Measurements from ENCODE around the gene POU5F2.

POU5F2 gene

GRCh38 chr5:93717162-93717561 is 24.2 kb downstream of the POU5F2 start:
- Histone ChIP-seq H3K4me3 (ENCODE audit: low read depth in 1 of 2, low read length in 1 of 2) (no peak overlapping the region), H3K4me1 (ENCODE audit: control insufficient read depth in 1 of 2, insufficient read depth in 1 of 2, low read depth in 1 of 2, low read length in 1 of 2) (no peaks in the 10 kb centered on the region), H3K27ac (no peak overlapping the region), H3K36me3 (no peaks in the 10 kb centered on the region), H3K27me3 (no peaks in the 10 kb centered on the region), H3K9me3 (no peaks in the 10 kb centered on the region)
- TF ChIP-seq CTCF (IDR thresholded peaks at IDR 0.05), result no peak

GRCh38 chr5:93716453-93716852 is 24.9 kb downstream of the POU5F2 start:
- Histone ChIP-seq H3K27ac (no peak overlapping the region), H3K9me3 (no peaks in the 10 kb centered on the region), H3K36me3 (no peaks in the 10 kb centered on the region), H3K4me3 (ENCODE audit: low read depth in 1 of 2, low read length in 1 of 2) (no peak overlapping the region), H3K27me3 (no peaks in the 10 kb centered on the region), H3K4me1 (ENCODE audit: control insufficient read depth in 1 of 2, insufficient read depth in 1 of 2, low read depth in 1 of 2, low read length in 1 of 2) (no peaks in the 10 kb centered on the region)
- no peak for TF ChIP-seq CTCF (IDR thresholded peaks at IDR 0.05)

GRCh38 chr5:93715761-93716160 is 25.6 kb downstream of the POU5F2 start:
- TF ChIP-seq CTCF (IDR thresholded peaks at IDR 0.05), result no peak
- H3K27ac ChIP-seq, result no peak overlapping the region
- H3K27me3 ChIP-seq, result no peaks in the 10 kb centered on the region
- no peaks in the 10 kb centered on the region for H3K9me3 ChIP-seq
- no peaks in the 10 kb centered on the region for H3K36me3 ChIP-seq
- no peaks in the 10 kb centered on the region for H3K4me1 ChIP-seq (ENCODE audit: control insufficient read depth in 1 of 2, insufficient read depth in 1 of 2, low read depth in 1 of 2, low read length in 1 of 2)
- H3K4me3 ChIP-seq (ENCODE audit: low read depth in 1 of 2, low read length in 1 of 2), result no peak overlapping the region

GRCh38 chr5:93715327-93715726 is 26.1 kb downstream of the POU5F2 start:
- no peak overlapping the region for H3K4me3 ChIP-seq (ENCODE audit: low read depth in 1 of 2, low read length in 1 of 2)
- no peak for TF ChIP-seq CTCF (IDR thresholded peaks at IDR 0.05)
- H3K9me3 ChIP-seq, result no peaks in the 10 kb centered on the region
- H3K27ac ChIP-seq, result no peak overlapping the region
- no peaks in the 10 kb centered on the region for H3K4me1 ChIP-seq (ENCODE audit: control insufficient read depth in 1 of 2, insufficient read depth in 1 of 2, low read depth in 1 of 2, low read length in 1 of 2)
- no peaks in the 10 kb centered on the region for H3K27me3 ChIP-seq
- H3K36me3 ChIP-seq, result no peaks in the 10 kb centered on the region

GRCh38 chr5:93708442-93708841 is 33.0 kb downstream of the POU5F2 start:
- Histone ChIP-seq H3K27me3 (no peaks in the 10 kb centered on the region), H3K9me3 (no peaks in the 10 kb centered on the region), H3K4me1 (ENCODE audit: control insufficient read depth in 1 of 2, insufficient read depth in 1 of 2, low read depth in 1 of 2, low read length in 1 of 2) (no peaks in the 10 kb centered on the region), H3K36me3 (no peaks in the 10 kb centered on the region), H3K4me3 (ENCODE audit: low read depth in 1 of 2, low read length in 1 of 2) (no peak overlapping the region), H3K27ac (no peak overlapping the region)
- no peak for TF ChIP-seq CTCF (IDR thresholded peaks at IDR 0.05)

GRCh38 chr5:93705896-93706295 is 35.5 kb downstream of the POU5F2 start:
- TF ChIP-seq CTCF (IDR thresholded peaks at IDR 0.05), result no peak
- no peak overlapping the region for H3K27ac ChIP-seq
- H3K36me3 ChIP-seq, result no peaks in the 10 kb centered on the region
- no peak overlapping the region for H3K4me3 ChIP-seq (ENCODE audit: low read depth in 1 of 2, low read length in 1 of 2)
- H3K4me1 ChIP-seq (ENCODE audit: control insufficient read depth in 1 of 2, insufficient read depth in 1 of 2, low read depth in 1 of 2, low read length in 1 of 2), result no peaks in the 10 kb centered on the region
- no peaks in the 10 kb centered on the region for H3K27me3 ChIP-seq
- H3K9me3 ChIP-seq, result no peaks in the 10 kb centered on the region
